ENCODE results near the gene IGFBPL1. TPM values are rescaled to one million over a fixed set of nuclear protein-coding genes. Genes with fewer than 3 reads are reported as not detected.

IGFBPL1 gene
- polyA plus RNA-seq, 2 of the 4 experiments (the other 2 are of a cell fraction): 2.5 to 2.7 TPM

GRCh38 chr9:38363589-38363925, 60.7 kb downstream of the IGFBPL1 start:
- ChIA-PET POLR2A (no interaction called here), CTCF (interaction anchor here (0.6 to 5.0 kb wide), 32 partner anchors 9 to 886 kb away, joined by 3 to 68 read pairs (median 4); partner anchors contain the start of gene SHB)
- Histone ChIP-seq H3K4me3 (no peak overlapping the region), H3K9me3 (no peaks in the 10 kb centered on the region), H3K4me2 (peak overlapping the region; percentile 54), H3K4me1 (0 out of 3 replicates have a peak, but pooled peaks cover 4% of the 10 kb centered on the region), H3K27ac (peak overlapping the region in 1 of 2 experiments; percentile 46; a peak in 2 of 6 replicates)
- DNase-seq (ENCODE audit: low read depth in 1 of 2, low spot score in 1 of 2) (no peak), FAIRE-seq (no peak), ATAC-seq (peak; percentile 7 to 18; a peak in 2 of 6 replicates)
- WGBS (ENCODE audit: missing lambda C conversion rate): 53% methylated on average over 5 of the region's 5 CpGs
- no peak for TF ChIP-seq MAZ (IDR thresholded peaks at IDR 0.05; ENCODE audit: borderline replicate concordance, low read depth, low read length)
- TF ChIP-seq CBX8 (IDR thresholded peaks at IDR 0.05): no peak
- TF ChIP-seq HMGXB4 (CRISPR knock-in tag; IDR thresholded peaks at IDR 0.05; ENCODE audit: borderline replicate concordance): no peak
- no peak for TF ChIP-seq JUNB (IDR thresholded peaks at IDR 0.05)
- no peak for TF ChIP-seq CBX2 (IDR thresholded peaks at IDR 0.05; ENCODE audit: borderline replicate concordance, low read depth)
- TF ChIP-seq ESRRA (IDR thresholded peaks at IDR 0.05; ENCODE audit: borderline replicate concordance, low read length): no peak
- no peak for TF ChIP-seq POLR2A (IDR thresholded peaks at IDR 0.05; ENCODE audit: low read length)
- no peak for TF ChIP-seq EHMT2 (IDR thresholded peaks at IDR 0.05; ENCODE audit: low read depth)
- TF ChIP-seq ZFP36 (IDR thresholded peaks at IDR 0.05; ENCODE audit: borderline replicate concordance, partially characterized antibody): no peak
- TF ChIP-seq TP53 (CRISPR knock-in tag; IDR thresholded peaks at IDR 0.05): no peak
- no peak for TF ChIP-seq FOXS1 (CRISPR knock-in tag; IDR thresholded peaks at IDR 0.05)
- TF ChIP-seq PBX3 (IDR thresholded peaks at IDR 0.05): no peak

GRCh38 chr9:38362852-38363588, 61.2 kb downstream of the IGFBPL1 start:
- 43% methylated on average over 21 of the region's 21 CpGs for WGBS (ENCODE audit: missing lambda C conversion rate)
- peak overlapping the region; percentile 54 for H3K4me2 ChIP-seq
- 0 out of 3 replicates have a peak, but pooled peaks cover 4% of the 10 kb centered on the region for H3K4me1 ChIP-seq
- TF ChIP-seq NFE2L2 (conservative IDR thresholded peaks at IDR 0.05; ENCODE audit: low read length) (no peak), RCOR1 (IDR thresholded peaks at IDR 0.05; ENCODE audit: low read depth, low read length) (no peak), EHMT2 (IDR thresholded peaks at IDR 0.05; ENCODE audit: low read depth) (no peak), RAD21 (conservative IDR thresholded peaks at IDR 0.05 in 1 of 2, IDR thresholded peaks at IDR 0.05 in 1 of 2) (peak; percentile 91 to 95), NPAS2 (CRISPR knock-in tag; IDR thresholded peaks at IDR 0.05; ENCODE audit: borderline replicate concordance) (no peak), CTCF (IDR thresholded peaks at IDR 0.05) (peak; percentile 84), PBX3 (IDR thresholded peaks at IDR 0.05) (no peak), USF2 (IDR thresholded peaks at IDR 0.05) (no peak), SMC3 (IDR thresholded peaks at IDR 0.05) (peak; percentile 82), RARB (CRISPR knock-in tag; IDR thresholded peaks at IDR 0.05) (no peak), TFCP2L1 (CRISPR knock-in tag; IDR thresholded peaks at IDR 0.05) (no peak), JUNB (IDR thresholded peaks at IDR 0.05) (no peak), MAX (IDR thresholded peaks at IDR 0.05) (peak; percentile 61; the same call in 1 of the 2 replicates)
- H3K4me3 ChIP-seq: no peak overlapping the region
- ATAC-seq (peak; percentile 81 to 87), FAIRE-seq (peak; percentile 82), DNase-seq (ENCODE audit: low read depth in 1 of 2, low spot score in 1 of 2) (peak; percentile 60 to 72)
- ChIA-PET POLR2A (no interaction called here), CTCF (interaction anchor here (0.6 to 5.0 kb wide), 35 partner anchors 9 to 885 kb away, joined by 3 to 68 read pairs (median 4); partner anchors contain the start of gene SHB)
- H3K9me3 ChIP-seq: no peaks in the 10 kb centered on the region
- peak overlapping the region in 1 of 2 experiments; percentile 46; a peak in 2 of 6 replicates for H3K27ac ChIP-seq
